ENCODE results near the gene SIPA1.
A peak's percentile ranks its signal among the peaks of the same experiment; 100 is the strongest.
"Not testable (repeated sequence)": the region's sequence is repeated elsewhere in the genome, so short reads cannot be mapped to it uniquely, and the experiment has no call there.

The SIPA1 gene

DNA sequence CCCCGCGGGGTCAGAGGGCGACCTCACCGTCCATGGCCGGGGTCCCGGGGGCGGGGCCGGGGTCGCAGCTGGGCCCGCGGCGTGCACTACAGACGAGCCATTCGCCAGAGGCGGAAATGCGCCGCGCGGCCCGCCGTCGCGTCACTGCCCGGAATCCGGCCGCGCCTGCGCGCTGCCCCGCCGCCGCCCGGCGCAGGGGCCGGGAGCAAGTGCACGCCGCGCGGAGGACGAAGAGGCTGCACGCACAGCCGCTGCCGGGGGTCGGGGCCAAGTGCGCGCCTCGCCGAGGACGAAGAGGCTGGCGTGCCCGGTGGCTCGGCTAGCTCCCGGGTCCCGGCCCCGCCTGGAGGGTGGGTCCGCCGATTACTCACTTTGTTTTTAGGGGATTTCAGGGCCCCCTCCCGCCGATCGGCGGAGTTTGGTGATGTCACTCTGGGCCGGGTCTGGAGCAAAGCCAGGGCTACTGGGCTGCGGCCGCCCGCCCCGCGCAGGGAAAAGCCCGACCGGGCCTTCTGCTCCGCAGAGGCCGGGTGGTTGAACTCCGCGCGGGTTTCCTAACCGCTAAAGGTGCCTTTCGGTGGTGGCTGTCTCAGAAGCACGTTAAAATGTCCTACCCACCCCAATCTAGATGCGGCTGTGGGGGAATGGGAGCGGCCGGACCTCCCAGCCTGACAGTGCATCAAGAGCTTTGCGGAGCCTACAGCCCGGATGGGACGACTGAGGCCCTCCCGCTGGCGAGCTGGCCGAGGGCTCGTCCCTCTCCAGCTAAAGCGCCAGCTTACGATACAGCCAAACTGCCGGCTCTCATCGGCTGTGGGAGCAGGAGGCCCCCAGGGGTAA, 25.1 kb downstream of the SIPA1 start, which contains the start of gene RELA:
TSS of gene RELA (minus strand) at position 118 of the 840 bp plus-strand sequence. CDS start at position 34, 84 bp downstream.
- DNase-seq, result peak; percentile 96

DNA sequence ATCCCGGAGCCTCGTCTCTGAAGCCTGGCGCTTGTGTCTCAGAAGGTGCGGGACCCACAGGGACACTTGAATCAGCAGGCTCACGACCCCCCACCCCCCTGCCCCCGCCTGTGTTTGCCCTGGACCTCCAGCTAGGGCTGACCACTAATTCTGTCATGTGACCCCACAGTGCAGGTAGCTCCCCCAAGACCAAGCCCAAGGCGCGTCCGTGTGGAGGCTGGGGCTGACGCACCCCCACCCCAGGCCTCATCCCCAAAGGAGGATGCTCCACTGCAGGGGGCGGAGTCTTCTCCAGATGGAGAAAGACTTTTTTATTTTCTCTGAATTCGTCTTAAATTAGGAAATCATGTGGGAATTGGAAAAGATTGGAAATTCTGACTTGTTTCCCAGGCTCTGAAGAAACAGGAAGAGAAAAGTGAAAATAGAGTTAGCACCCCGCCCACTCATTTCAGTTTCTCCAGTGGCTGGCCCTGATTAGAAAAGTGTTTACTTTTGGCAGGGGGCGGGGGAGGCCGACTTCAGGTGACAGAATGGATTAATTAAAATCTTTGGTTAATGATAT, 25.8 kb downstream of the SIPA1 start:
- peak; percentile 52 for DNase-seq

DNA sequence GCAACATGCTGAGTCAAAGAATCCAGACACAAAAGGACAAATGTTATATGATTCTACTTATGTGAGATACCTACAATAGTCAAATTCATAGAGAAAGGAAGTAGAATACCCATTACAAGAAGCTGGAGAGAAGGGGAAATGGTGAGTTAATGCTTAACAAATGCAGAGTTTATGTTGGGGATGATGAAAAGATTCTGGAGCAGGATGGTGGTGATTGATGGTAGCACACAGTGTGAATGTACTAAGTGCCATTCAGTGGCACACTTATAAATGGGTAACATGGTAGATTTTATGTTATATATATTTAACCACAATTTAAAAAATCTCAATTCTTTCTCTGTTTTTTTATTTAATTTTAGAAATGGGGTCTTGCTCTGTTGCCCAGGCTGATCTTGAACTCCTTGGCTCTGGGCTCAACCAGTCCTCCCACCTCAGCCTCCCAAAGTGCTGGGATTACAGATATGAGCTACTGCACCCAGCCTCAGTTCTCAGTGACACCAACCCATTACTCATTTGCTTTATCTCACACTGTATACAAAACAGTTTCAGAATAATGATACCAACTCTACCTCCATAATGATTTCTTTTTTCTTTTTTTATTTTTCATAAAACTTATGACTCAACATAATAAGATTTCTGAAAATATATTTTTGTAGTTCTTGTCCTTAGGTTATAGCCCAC, 34.4 kb downstream of the SIPA1 start:
- DNase-seq, result no peak

DNA sequence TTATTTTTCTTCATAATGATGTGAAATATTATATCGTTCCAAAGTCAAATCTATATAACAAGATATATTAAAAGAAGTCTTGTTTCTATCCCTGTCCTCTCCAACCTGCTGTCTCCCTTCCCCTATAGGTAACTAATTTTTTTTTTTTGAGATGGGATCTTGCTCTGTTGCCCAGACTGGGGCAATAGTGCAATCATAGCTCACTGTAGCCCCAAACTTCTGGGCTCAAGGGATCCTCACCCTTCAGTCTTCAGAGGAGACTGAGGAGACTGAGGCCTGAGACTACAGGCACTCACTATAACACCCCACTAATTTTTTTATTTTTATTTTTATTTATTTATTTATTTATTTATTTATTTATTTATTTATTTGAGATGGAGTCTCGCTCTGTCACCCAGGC, 35.1 kb downstream of the SIPA1 start:
- DNase-seq, result no peak

DNA sequence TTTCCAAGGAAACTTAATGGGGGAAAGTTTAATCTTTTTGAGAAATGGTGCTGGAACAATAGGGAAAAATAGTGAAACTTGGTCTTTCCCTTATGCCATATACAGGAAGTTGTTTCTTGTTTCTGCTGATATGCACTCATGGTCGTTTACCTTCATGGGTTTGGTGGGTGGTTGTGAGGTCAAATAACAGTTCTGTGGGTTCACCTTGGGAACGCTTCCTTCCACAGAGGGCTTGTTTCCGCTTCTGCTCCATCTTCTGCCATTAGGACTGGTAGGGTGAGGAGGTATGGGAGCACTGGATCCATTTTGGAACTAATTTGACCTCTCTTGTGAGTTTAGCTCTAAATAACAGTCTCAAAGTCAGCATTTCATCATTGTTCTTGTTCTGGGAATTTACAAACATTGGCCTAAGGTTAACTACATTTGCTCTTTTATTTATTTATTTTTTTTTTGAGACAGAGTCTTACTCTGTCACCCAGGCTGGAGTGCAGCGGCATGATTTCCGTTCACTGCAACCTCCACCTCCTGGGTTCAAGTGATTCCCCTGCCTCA, 42.4 kb downstream of the SIPA1 start:
- no peak for DNase-seq

DNA sequence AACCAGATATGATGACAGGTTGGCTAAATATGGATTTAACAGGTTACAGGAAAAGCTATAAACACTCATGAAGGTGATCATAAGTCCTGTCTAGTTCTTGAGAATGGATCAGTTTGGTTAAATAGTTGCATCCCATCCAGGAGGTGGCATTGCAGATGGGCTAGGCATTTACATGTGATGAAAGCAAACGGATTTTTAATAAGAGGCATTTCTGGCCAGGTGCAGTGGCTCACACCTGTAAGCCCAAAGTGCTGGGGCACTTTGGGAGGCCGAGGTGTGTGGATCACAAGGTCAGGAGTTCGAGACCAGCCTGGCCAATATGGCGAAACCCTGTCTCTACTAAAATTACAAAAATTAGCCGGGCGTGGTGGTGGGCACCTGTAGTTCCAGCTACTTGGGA, 45.6 kb downstream of the SIPA1 start:
- not testable (repeated sequence) for DNase-seq

DNA sequence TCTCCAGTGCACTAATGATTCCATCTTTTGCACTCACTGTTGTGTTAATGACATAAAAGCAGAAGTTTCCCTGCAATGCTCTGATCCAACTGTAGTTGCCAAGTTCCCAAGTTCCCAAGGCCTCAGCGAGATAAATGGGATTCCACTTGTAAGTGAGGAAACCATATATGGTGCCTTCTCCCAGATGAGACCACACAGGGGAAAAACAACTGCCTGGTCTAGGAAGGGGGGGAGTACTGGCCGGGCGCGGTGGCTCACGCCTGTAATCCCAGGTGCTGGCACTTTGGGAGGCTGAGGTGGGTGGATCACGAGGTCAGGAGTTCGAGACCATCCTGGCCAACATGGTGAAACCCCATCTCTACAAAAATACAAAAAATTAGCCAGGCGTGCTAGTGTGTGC, 48.1 kb downstream of the SIPA1 start:
- DNase-seq, result no peak

DNA sequence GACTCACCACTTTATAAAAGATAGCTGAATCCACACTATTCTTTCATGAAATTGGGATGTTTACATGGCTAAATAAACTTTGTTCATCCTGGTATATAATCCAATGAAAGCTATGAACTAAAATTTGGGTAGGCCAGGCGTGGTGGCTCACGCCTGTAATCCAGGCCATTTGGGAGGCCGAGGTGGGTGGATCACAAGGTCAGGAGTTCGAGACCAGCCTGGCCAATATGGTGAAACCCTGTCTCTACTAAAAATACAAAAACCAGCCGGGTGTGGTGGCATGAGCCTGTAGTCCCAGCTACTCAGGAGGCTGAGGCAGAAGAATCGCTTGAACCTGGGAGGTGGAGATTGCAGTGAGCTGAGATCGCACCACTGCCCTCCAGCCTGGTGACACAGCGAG, 53.9 kb downstream of the SIPA1 start:
- not testable (repeated sequence) for DNase-seq

DNA sequence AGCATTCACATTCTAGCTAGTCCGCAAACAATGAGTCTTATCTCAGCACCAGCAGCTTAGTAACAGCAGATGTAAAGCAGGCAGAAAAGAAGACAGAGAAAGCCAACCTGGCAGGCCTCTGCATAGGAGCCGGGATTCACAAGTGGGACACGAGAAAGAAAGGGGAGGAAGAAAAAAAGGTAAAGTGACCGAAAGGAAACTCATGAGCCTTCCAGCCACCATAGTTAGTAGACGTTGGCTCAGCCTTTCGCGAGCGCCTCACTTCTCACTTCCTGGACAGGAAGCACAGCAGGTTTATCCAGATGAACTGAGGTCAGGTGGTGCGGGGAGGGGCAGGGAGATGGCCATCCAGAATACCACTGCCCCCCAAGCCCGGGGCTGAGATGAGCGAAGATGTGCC, 54.5 kb downstream of the SIPA1 start:
- no peak for DNase-seq

DNA sequence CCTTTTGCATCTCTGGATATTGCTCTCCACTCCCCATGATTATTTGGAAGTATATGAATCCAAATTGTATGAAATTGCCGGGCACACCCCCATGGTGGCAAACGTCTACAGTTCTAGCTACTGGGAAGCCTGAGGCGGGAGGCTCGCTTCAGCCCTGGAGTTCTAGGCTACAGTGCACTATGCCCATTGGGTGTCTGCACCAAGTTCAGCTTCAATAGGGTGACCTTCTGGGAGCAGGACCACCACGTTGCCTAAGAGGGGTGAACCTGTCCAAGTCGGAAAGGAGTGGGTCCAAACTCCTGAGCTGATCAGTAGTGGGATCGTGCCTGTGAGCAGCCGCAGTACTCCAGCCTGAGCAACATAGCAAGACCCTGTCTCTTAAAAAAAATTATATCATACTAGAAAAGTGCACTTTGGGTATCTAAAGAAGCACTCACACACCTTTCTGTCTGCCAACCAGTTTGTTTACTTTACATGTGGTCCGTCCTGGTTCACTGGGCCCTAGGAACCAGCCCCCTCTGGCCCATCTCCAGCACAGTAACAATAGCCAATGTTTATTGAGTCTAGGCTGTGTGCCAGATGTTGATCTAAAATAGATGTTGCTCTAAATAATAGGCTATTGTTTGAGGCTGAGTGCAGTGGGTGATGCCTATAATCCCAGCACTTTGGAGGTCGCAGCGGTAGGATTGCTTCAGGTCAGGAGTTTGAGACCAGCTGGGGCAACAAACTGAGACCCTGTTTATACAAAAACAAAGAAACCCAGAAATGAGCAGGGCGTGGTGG, 57.7 kb downstream of the SIPA1 start:
- no peak for DNase-seq

DNA sequence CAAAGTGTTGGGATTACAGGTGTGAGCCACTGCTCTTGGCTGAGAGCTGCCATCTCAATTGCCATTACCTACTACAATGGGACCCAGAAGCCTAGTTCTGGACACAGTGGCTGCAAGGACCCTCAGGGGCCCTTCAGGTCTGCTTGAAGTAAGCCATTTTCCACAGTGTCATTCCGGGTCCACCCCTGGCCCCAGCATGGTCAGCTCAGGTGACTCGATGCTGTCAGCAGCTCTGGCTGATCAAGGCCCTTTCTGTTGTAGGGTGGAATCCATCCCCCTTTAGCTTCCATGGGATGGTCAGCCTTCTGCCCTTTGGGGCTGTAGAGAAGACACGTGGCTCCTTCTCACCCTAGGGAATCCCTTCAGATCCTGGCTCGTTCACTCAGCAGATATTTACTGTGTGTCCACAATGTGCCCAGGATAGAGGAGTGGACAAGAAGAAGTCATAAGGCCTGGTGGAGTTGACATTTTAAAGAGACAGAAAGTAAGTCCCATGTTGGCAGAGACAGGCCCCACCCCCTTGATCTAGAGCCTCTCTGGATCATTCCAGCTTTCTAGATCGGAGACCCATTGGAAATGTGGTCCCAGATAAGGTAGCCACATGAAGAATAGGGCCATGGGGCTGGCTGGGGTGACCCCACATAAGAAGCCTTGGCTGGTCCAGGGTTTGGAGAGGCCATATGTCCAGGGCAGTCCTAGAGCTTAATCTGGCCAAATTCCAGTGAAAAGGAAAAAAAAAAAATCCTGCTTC, 59.1 kb downstream of the SIPA1 start:
- DNase-seq, result no peak

DNA sequence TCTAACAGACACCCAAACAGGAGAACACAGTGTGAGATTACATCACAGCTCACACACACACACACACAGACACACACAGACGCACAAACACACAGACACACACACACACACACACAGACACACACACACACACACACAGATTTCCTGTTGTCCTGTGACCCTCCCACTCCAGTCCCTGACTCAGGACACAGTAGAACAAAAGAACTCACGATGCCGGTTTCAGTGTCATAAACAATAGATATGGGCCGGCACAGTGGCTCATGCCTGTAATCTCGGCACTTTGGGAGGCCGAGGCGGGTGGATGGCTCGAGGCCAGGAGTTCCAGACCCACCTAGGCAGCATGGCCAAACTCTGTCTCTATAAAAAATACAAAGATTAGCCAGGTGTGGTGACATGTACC, 60.3 kb downstream of the SIPA1 start:
- no peak for DNase-seq

DNA sequence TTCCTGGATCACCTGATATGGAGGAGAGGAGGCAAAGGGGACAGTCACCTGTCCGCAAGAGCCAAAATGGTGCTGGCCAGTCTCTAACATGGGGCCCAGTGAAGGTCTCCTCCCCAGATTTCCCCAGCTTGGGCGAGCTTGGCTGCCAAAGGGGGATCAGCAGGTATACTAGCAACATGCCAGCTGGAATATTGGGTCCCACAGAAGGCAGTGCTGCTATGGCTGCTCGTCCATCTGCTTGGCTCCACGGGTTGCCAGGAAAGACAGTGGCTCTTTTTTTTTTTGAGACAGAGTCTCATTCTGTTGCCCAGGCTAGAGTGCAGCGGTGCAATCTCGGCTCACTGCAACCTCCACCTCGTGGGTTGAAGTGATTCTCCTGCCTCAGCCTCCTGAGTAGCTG, 61.4 kb downstream of the SIPA1 start:
- DNase-seq, result no peak

DNA sequence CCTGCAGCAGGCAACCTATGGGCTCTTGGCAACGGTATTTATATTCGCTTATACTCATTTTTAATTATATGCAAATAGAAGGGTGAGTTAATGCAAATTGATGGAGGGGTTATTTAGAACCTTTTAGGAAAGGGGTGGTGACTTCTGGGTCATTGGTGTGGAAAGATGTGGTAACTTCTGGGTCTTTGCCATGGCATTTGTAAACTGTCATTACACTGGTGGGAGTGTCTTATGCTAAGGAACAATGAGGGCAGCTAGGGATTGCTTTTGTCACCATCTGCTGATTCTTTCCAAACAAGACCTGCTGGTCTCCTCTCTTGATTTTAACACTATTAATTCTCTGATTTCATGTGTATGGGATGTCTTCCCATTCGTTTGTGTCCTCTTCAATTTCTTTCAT, 62.5 kb downstream of the SIPA1 start:
- no peak for DNase-seq
